ENCODE measurements around the gene DAZAP1.

Gene DAZAP1

DNA sequence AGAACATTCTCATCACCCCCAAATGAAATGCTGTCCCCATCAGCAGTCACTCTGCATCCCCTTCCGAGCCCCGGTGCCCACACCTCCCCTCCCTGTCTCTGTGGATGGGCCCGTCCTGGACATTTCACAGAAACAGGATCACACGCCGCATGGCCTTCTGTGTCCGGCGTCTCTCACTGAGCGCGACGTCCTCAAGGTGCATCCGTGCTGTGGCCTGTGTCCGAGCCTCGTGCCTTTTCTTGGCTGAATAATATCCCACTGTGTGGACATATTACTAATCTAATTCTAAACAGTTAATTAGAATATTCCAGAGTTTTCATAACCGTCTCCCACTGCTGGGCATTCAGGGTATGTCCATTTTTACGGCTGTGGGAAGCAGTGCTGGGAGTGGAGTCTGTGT is 15.0 kb upstream of the DAZAP1 start:
- FAIRE-seq (no peak), DNase-seq (ENCODE audit: extremely low spot score, insufficient read length, low read depth) (no peak)

DNA sequence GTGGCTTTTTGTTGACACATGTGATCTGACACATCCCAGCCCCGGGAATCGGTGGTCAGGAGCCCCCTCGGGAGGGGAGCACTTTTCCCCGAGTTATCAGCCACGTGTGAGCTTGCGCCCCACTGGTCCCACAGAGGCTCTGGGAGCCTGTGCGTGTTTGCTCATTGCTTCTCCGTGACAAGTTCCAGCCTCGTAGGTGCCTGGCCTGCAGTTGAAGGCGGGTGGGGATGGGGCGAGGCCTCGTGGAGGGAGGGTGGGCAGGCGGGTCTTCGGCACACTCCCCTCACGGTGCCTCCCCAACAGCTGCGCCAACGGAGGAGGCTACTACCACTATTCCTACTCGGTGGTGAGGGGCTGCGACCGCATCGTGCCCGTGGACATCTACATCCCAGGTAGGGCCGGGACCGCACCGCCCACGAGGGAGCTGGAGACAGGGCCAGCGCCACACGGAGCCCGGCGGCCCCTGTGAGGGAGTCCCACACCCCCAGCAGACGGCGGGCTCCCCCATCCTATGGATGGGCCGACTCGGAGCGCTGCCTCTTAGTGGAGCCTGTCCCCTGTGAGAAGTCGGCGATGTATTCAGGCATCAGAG is 14.4 kb upstream of the DAZAP1 start:
- DNase-seq (ENCODE audit: extremely low spot score, insufficient read length, low read depth) (no peak), FAIRE-seq (no peak)

DNA sequence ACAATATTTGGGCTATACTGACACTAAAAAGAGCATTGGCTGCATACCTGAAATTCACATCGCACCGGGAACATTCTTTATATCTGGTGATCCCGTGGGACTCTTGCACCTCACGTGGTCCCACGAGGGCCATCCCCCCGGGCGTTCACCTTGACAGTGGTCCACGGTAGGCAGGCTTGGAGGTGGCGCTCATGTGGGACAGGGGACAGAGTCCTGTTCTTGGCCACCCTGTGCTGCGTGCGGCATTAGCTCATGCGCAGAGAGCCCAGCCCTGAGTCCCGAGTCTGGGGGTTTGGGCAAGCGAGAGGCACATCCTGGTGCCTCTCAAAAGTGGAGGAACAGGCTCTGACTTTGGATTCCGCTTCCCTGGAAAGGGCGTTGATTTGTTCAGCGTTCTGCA is 13.5 kb upstream of the DAZAP1 start:
- FAIRE-seq (no peak), DNase-seq (ENCODE audit: extremely low spot score, insufficient read length, low read depth) (no peak)

DNA sequence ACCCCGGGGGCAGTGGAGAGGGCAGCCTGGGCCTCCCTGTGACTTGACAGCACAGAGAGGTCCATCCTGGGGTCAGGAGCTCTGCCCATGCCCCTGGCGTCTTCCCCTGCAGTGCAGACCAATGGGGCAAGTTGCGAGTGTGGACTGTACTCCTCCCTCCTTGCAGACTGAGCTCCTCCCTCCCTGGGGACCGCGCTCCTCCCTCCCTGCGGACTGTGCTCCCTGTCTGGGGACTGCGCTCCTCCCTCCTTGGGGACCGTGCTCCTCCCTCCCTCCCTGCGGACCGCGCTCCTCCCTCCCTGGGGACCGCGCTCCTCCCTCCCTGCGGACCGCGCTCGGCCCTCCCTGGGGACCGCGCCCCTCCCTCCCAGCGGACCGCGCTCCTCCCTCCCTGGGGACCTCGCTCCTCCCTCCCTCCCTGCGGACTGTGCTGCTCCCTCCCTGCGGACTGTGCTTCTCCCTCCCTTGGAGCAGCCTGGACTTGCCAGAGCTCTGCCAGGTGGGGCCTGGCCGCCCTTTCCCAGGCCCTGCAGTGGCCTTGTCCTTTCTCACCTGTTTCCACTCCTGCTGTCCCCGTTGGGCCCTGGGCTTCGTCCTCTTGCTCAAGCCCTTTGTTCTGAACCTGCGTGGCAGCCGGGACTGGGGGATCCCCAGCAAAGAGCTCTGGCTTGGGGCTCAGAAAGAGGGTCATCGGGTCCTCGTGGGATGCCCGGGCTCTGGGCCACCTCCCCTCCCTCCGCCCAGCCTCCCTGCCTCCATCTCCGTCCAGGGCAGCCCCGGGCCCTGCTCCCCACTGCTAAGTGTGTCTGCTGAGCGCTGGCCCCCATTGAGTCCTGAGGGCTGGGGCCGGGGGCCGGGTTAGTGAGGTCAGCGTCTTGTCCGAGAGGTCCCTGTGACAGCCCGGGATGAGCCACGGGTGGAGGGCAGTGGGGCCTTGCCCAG is 12.9 kb upstream of the DAZAP1 start:
- FAIRE-seq = no peak
- DNase-seq (ENCODE audit: extremely low spot score, insufficient read length, low read depth) = no peak

DNA sequence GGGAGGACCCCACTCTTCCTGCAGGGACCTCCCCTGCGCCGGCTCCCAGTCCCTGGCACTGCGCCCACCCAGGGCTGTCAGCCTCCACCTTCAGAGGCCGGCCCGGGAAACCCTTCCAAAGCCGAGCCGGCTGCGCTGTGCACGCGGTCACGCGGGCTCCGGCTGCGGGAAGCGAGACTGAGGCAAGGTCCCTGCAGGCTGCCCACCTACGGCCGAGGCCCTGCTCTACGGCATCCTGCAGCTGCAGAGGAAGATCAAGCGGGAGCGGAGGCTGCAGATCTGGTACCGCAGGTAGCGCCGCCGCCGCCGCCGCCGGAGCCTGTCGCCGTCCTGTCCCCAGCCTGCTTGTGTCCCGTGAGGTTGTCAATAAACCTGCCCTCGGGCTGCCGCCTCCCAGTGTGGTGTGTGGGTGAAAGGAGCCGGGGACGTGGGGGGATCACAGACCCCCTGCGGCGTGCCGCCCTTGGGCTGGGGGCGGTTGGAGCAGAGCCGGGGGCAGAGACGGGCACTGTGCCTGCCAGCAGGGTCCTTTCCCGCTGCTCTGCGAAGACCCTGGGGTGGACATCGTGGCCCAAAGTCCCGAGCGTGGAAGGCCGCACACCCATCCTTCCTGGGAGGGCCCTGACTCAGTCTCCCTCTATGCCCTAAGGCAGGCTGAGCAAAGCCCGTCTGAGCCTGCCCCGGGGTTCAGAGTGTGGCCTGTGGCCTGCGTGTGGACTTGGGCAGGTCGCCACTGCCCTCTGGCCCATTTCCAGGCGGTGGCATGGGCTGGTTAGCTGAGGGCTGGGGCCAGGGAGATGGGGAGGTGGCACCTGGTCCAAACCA is 12.0 kb upstream of the DAZAP1 start:
- FAIRE-seq = no peak
- no peak for DNase-seq (ENCODE audit: extremely low spot score, insufficient read length, low read depth)

DNA sequence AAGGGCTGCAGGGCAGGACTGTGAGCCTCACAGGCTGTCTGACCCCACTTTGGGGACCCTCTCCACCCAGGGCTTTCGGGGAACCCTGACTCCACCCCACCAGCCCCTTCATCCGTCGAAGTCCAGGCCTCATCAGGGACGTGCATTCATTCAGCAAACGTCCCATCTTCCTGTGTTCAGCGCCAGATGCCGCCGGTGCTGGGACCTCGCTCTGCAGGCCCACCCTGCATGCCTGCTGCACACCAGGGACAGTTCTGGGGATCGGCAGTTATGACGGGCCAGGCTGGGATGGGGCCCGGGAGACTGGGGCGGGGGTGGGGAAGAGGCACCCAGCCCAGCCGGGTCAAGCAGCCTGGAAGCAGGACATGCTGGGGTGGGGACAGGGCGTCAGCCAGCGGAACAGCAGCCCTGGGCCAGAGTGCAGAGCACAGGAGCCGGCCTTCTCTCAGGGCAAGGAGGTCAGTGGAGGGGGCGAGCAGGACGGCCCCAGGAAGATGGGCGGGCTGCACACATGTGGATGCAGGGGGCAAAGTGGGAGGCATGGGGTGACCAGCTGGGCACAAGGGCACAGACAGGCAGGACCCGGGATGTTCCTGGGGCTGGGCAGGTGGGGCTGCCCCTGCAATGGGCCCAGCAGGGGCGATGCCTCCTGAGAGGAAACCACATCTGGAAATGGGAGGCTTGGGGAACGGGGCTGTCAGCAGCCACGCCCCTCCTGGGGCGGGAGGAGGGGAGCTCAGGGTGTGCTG is 11.2 kb upstream of the DAZAP1 start:
- FAIRE-seq (no peak), DNase-seq (ENCODE audit: extremely low spot score, insufficient read length, low read depth) (no peak)

DNA sequence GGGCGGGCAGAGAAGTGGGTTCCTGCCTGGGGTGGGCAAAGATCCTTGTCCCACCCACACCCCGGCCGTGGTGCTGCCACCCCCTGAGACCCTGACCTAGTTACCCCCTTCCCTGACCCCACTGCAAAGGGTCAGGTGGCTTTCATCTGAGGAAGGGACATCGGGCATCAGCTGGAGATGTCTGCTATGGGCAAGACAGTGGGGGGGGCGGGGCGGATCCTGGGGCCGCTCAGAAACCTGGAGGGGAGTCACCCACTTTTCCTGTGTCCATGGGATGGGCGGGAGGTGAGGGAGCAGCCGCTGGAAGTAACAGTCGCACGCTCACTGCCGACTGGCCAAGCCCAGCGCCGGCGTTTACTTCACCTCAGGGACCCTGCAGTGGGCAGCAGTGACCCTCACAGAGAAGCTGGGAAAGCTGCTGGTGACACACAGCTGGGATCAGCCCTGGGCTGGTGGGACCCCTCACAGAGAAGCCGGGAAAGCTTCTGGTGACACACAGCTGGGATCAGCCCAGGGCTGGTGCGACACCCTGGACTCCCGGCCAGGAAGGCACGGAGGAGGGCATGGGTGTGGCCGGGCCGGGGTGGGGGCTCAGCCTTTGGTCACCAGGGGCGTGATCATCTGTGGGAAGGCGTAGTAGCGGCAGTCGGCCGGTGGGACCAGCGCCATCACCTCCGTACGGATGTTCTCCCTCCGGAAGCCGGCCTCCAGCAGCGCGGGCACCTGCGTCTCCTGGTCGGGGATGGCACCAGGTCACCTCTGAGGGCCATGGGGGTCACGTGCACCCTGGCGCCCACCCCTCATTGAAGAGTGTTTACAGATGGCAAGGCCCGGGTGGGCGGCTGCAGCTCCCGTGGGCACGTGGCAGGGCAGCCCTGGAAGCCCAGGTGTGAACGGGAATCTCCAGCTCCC is 10.4 kb upstream of the DAZAP1 start:
- DNase-seq (ENCODE audit: extremely low spot score, insufficient read length, low read depth) (no peak), FAIRE-seq (no peak)

DNA sequence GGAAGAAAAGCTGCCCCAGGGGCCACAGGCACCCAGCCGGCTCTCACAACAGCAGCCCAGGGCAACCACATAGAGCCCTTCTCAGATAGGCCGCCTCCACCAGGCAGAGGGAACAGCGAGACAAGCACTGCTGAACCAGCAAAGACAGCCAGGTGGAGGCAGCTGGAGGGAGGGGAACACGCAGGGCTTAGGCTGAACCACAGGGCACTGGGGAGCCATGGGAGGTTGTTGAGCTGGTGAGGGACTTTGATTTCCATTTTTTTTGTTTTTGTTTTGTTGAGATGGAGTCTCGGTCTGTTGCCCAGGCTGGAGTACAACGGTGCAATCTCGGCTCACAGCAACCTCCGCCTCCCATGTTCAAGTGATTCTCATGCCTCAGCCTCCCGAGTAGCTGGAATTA is 9.5 kb upstream of the DAZAP1 start:
- FAIRE-seq (no peak), DNase-seq (ENCODE audit: extremely low spot score, insufficient read length, low read depth) (no peak)

DNA sequence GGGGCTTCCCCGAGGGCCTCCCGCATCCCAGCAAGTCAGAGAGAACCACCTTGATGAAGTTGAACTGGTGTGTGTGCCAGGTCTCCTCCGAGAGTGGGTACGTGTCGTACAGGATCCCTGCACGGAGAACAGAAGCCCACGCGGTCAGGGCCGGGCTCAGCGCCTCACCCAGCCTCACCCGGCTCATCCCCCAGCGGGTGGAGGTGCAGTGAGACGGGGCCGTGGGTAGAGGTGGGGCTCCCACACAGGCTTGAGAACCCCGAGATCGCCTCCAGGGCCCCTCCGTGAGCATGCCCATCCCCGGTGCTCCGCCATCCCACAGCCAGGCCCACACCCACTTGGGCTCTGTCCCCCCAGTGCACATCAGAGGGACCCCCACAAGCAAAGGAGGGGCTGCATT is 8.3 kb upstream of the DAZAP1 start:
- no peak for FAIRE-seq
- DNase-seq (ENCODE audit: extremely low spot score, insufficient read length, low read depth) = no peak

DNA sequence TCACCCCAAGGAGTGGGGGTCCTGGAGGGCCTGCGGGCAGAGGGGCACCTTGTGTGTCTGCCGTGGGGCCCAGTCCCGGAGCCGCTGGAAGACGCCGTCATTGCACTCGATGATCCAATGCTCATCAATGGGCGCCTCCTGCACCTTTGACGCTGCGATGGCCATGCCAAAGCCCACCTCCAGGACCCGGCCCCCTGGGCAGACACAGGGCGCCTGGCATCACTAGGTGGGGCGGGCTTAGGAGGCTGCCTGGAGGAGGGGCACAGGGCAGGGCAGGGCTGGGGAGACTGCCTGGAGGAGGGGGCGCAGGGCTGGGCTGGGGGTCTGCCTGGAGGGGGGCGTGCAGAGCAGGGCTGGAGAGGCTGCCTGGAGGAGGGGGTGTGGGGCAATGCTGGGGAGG is 7.6 kb upstream of the DAZAP1 start:
- DNase-seq (ENCODE audit: extremely low spot score, insufficient read length, low read depth) (no peak), FAIRE-seq (no peak)

DNA sequence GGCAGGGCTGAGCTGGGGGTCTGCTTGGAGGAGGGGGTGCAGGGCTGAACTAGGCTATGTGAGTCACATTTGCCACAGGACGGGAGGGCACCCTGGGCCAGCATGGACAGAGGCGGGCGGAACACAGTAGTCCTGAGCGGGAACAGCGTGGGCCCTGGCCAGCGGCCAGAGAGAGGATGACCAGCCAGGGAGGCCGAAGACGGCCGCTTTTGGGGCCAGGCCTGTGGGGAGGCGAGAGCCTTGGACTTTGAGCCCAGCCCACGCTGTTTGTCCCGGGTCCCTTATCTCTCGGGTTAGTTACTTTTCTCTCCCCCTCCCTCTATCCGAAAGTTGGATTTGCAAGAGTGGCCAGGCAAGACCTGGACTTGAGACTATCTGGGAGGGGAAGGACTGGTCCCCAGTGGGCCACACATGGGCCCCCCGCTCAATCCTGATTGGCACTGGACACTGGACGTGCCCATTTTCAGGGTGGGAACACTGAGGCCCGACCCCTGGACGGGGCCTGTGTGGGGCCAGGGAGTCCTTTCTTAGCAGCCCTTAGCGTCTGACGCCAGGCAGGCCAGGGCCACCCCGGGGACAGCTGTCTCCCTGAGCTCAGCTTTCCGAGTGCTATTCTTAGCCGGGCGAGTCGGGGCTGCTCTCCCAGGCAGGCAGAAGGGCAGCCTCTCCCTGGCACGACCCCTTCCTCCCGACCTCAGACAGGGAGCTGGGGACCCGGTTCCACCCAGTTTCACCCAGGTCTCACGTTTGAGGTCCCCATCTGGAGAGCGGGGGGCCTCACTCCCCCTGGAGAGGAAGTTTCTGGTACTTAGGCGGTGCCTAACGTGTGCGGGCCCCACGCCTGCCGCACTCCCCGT is 6.9 kb upstream of the DAZAP1 start:
- DNase-seq (ENCODE audit: extremely low spot score, insufficient read length, low read depth) (no peak), FAIRE-seq (no peak)

DNA sequence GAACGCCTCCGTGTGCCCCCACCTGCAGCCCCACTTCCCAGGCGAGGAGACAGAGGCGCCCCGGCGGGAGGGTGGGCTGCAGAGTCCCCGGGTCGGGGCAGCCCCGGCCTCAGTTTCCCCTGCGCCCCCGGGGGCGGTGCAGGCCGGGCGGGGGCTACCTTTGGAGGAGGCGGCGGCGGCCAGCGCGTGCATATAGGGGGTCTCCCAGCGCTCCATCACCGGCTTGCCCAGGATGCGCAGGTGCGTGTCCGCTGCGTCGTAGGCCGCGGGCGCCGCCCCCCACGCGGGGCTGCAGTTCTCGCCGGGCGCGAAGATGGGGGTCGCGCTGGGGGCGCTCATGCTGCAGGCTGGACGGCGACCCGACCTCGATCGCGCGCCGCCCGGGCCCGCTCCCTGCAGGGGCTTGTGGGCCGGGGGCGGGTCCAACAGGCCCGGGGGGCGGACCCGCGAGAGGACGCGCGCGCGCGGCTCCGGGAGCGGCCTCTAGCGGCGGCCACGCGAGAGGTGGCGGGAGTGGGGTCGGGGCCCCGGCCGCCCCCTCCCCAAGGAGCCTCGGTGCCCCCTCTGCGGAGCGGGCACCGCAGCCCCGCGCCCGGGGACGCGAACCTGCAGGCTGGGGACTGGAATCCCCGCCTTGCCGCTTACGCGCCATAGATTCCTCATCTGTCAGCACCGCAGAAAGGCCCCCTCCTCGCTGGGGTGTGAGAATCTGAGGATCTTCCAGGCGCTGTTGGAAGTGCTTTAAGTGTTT is 6.1 kb upstream of the DAZAP1 start, which contains the start of gene GAMT:
Gene GAMT (minus strand): TSS at position 405 of the 751 bp plus-strand sequence. CDS start 66 bp downstream, at position 339.
- DNase-seq (ENCODE audit: extremely low spot score, insufficient read length, low read depth) = peak; percentile 54
- FAIRE-seq = no peak

DNA sequence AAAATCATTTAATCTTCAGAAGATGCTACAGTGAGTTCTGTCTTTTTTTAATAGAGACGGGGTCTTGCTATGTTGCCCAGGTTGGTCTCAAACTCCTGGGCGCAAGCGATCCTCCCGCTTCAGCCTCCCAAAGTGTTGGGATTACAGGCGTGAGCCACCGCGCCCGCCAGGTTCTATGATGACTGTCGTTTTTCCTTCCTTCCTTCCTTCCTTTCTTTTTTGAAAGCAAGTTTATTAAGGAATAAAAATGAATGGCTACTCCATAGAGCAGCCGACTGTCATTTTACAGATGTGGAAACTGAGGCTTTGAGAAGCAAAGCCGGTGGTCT is 5.5 kb upstream of the DAZAP1 start:
- DNase-seq (ENCODE audit: extremely low spot score, insufficient read length, low read depth) = no peak
- no peak for FAIRE-seq

DNA sequence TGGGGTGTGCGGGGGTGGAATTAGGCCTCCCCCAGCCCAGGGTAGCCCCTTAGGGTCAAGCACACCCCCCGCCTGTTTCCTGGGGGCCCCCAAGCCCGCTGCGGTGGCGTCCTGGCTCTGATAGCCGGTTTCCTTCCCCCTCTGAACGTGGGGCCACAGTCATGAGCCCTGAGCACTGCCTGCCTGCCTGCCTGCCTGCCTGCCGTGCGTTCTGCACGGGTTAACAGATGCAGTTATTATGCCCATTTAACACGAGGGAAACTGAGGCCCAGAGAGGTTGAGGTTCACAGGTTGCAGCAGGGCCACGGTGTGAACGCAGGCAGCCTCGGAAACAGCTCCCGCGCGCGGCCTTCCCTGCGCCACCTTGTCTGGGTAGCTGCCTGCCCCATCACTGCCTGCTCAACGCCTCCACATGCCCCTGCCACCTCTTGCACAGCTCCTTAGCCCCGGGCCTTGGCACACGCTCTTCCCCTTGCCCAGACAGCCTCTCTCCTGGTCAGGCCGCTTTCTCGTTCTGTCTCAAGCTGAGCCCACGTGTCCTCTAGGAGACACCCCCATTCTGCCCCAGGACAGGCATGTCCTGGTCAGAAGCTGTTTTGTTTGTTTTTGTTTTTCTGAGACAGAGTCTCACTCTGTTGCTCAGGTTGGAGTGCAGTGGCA is 4.8 kb upstream of the DAZAP1 start:
- no peak for FAIRE-seq
- no peak for DNase-seq (ENCODE audit: extremely low spot score, insufficient read length, low read depth)

DNA sequence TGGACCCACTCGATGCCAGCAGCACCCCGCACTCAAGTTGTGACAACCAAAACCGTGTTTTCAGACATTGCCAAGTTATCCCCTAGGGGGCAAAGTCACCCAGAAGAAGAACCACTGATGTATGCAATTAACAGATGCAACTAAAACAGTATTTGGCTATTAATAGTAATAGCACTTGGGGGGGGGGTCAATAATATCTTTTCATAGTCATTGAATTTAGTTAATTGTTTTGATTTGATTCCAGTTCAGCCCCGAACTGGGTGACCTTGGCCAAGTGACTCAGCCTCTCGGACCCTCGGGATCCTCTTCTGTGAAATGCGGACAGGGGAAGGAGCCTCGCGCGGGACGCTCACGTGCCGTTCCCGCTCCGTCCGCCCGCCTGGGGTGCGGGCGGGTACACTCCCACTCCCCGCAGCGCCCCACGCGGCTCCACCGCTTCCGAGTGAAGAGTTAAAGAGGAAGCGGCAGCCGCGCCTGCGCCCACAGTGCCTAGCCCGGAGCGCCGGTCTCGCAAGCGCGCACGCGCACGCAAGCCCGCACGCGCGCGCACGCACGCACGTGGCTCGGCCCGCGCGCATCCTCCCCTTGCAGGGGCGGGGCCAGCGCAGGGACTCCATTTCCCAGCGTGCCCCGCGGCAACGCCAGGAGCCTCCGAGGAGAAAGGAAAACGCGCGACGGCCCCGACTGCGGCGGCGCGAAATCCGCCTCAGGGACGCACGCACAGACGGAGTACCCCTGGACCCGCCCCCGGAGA is 435 bp upstream of the DAZAP1 start:
- peak; percentile 94 for DNase-seq (ENCODE audit: extremely low spot score, insufficient read length, low read depth)
- peak; percentile 95 for FAIRE-seq
